ENCODE results near the gene PLEKHG4. TPM values are rescaled to one million over a fixed set of nuclear protein-coding genes. Genes with fewer than 3 reads are reported as not detected.

PLEKHG4 gene
- total and polyA plus RNA-seq, 9 of the 15 experiments (the other 6 are each of a cell fraction or from before 2014, with no cell fraction given): 3.7 to 36.8 (median 17.9) TPM

- peaks cover 75% of the 10 kb centered on the region for H3K79me2 ChIP-seq (ENCODE audit: control insufficient read depth, insufficient read depth, low read length)
- ChIA-PET POLR2A (interaction anchor here (0.5 to 1.2 kb wide), 4 partner anchors 15 to 670 kb away, joined by 3 to 7 read pairs (median 3); partner anchors contain the start of gene TMEM208), CTCF (ENCODE audit: low intra/inter-chr PET ratio) (no interaction called here)
- H3K9me3 ChIP-seq (replicated peaks; ENCODE audit: control insufficient read depth, insufficient read depth, low read depth, low read length): no peaks in the 10 kb centered on the region
- H2AFZ ChIP-seq (ENCODE audit: low read depth, low read length): peak overlapping the region; percentile 54
- H3K9me1 ChIP-seq (ENCODE audit: control insufficient read depth, insufficient read depth, low read length): no peaks in the 10 kb centered on the region
- H3K4me2 ChIP-seq (ENCODE audit: insufficient read depth, low read length): peak overlapping the region; percentile 61
- in situ Hi-C loops (cut with MboI): no loop called here
- peaks cover 62 to 68% of the 10 kb centered on the region in 2 experiments for H3K4me1 ChIP-seq (replicated peaks in 1 of 2; ENCODE audit: control insufficient read depth in 2 of 2, insufficient read depth in 2 of 2, low read length in 2 of 2)
- H3K9ac ChIP-seq (ENCODE audit: insufficient read depth in 1 of 2, low read depth in 2 of 2, low read length in 2 of 2): peak overlapping the region; percentile 60 to 90
- H3K4me3 ChIP-seq: no peak overlapping the region
- H4K20me1 ChIP-seq (replicated peaks; ENCODE audit: control insufficient read depth, insufficient read depth, low read length): peaks cover 2% of the 10 kb centered on the region
- peaks cover 67% of the 10 kb centered on the region; the same call in 2 of the 3 replicates for H3K36me3 ChIP-seq (ENCODE audit: control insufficient read depth, insufficient read depth, low read length)
- DNase-seq (ENCODE audit: extremely low read depth in 1 of 4, low spot score in 3 of 4): peak; percentile 68 to 83 (median 74)
- WGBS (ENCODE audit: insufficient coverage, low coverage, missing lambda C conversion rate): 11% methylated on average over 10 of the region's 10 CpGs
- BruUV-seq (replicated peaks): no TSS peak
- peak; percentile 26 for ATAC-seq
- H3K27me3 ChIP-seq (ENCODE audit: control insufficient read depth in 2 of 2, insufficient read depth in 2 of 2, low read length in 2 of 2): no peaks in the 10 kb centered on the region
- H3K27ac ChIP-seq (ENCODE audit: extremely low read depth, low read depth, low read length): peak overlapping the region; percentile 83
- FAIRE-seq: peak; percentile 86
- intact Hi-C loops (cut with micrococcal nuclease): loop anchor here (10.0 kb wide), 1 partner anchor 266 kb away; no protein-coding TSS in a partner anchor
- TF ChIP-seq JUND (IDR thresholded peaks at IDR 0.05; ENCODE audit: borderline replicate concordance, low read depth, low read length): peak; percentile 82
- TF ChIP-seq JUND (tag; IDR thresholded peaks at IDR 0.05; ENCODE audit: borderline replicate concordance, low read depth, low read length): peak; percentile 37; the same call in 1 of the 3 replicates
- TF ChIP-seq ZZZ3 (IDR thresholded peaks at IDR 0.05): no peak
- TF ChIP-seq, protein P1, sequence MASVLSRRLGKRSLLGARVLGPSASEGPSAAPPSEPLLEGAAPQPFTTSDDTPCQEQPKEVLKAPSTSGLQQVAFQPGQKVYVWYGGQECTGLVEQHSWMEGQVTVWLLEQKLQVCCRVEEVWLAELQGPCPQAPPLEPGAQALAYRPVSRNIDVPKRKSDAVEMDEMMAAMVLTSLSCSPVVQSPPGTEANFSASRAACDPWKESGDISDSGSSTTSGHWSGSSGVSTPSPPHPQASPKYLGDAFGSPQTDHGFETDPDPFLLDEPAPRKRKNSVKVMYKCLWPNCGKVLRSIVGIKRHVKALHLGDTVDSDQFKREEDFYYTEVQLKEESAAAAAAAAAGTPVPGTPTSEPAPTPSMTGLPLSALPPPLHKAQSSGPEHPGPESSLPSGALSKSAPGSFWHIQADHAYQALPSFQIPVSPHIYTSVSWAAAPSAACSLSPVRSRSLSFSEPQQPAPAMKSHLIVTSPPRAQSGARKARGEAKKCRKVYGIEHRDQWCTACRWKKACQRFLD (CRISPR knock-in tag; IDR thresholded peaks at IDR 0.05): 0 out of 2 replicates have a peak, but pooled peaks have one; percentile 6
- no peak for TF ChIP-seq SRSF1 (IDR thresholded peaks at IDR 0.05; ENCODE audit: low read depth, low read length)
- no peak for TF ChIP-seq TCF7L2 (IDR thresholded peaks at IDR 0.05; ENCODE audit: low read depth, low read length)
- TF ChIP-seq TEAD1 (CRISPR knock-in tag; IDR thresholded peaks at IDR 0.05): peak in 1 of 2 experiments; percentile 82; a peak in 1 of 4 replicates
- TF ChIP-seq KLF1 (tag; IDR thresholded peaks at IDR 0.05): no peak
- TF ChIP-seq TFAM (CRISPR knock-in tag; conservative IDR thresholded peaks at IDR 0.05): no peak
These were observed 38.1 kb upstream of the PLEKHG4 start for GRCh38 chr16:67241008-67241900.
